Measurements from ENCODE around the gene PCBP1.

PCBP1 gene

DNA sequence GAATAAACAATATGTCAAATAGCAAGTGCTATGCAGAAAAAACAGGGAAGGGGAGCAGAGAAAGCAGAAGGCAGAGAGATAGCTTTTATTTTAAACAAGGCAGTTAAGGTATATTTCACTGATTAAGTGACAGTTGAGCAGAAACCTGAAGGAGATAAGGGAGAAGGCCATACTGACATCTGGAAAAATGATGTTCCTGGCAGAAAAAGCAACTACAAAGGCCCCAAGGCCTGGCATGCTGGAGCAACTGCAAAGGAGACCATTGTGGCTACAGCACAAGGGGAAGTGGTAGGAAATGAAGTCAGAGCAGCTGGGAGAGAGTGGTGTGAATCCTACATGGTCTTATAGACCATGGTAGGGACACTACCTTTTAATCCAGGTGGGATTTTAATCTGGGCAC lies 8.9 kb upstream of the PCBP1 start:
- Histone ChIP-seq H3K4me1 (ENCODE audit: control insufficient read depth in 5 of 5, insufficient read depth in 5 of 5, low read length in 5 of 5) (peaks cover 0 to 15% (median 7%) of the 10 kb centered on the region in 5 donors), H3K9ac (ENCODE audit: low read length in 5 of 5) (peak overlapping the region in 1 of 5 donors; percentile 39), H3K27ac (ENCODE audit: low read depth, low read length) (peak overlapping the region; percentile 4), H3K4me3 (ENCODE audit: low read depth in 1 of 5, low read length in 5 of 5) (no peak overlapping the region), H3K9me3 (ENCODE audit: control insufficient read depth in 5 of 5, low read length in 5 of 5) (no peaks in the 10 kb centered on the region), H3K36me3 (ENCODE audit: control insufficient read depth in 5 of 5, insufficient read depth in 5 of 5, low read length in 5 of 5) (peaks cover 41 to 80% (median 63%) of the 10 kb centered on the region in 5 donors), H3K27me3 (ENCODE audit: control insufficient read depth in 5 of 5, insufficient read depth in 4 of 5, low read length in 5 of 5) (no peaks in the 10 kb centered on the region)

DNA sequence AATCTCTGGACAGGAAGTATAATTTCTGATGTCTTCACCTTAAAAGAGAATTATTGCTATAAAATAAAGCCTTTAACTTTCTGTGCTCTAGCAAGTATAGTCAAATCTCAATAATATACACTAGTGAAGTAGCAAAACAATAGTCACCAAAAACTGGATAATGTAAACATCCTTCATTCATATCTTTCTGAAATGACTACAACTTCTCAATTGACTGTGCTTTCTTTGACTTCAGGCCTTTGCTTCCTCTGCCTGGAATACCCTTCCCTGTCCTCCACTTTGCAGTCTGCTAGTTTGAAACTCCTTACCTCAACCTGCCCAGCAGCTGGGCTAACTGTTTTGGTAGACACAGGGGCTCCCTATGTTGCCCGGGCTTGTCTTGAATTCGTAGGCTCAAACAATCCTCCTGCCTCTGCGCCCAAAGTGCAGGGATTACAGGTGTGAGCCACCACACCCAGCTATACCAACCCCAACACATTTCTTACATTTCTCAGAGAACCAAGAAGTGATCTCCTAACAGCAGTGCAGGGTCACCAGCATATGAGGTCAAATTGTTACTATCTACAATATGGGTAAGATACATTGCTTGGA lies 6.6 kb upstream of the PCBP1 start:
- no peak overlapping the region for H3K27ac ChIP-seq (ENCODE audit: low read depth, low read length)
- no peak overlapping the region for H3K9ac ChIP-seq (ENCODE audit: low read length in 5 of 5)
- peaks cover 44 to 76% (median 58%) of the 10 kb centered on the region in 5 donors for H3K36me3 ChIP-seq (ENCODE audit: control insufficient read depth in 5 of 5, insufficient read depth in 5 of 5, low read length in 5 of 5)
- H3K27me3 ChIP-seq (ENCODE audit: control insufficient read depth in 5 of 5, insufficient read depth in 4 of 5, low read length in 5 of 5) = no peaks in the 10 kb centered on the region
- H3K9me3 ChIP-seq (ENCODE audit: control insufficient read depth in 5 of 5, low read length in 5 of 5) = no peaks in the 10 kb centered on the region
- peaks cover 0 to 38% (median 30%) of the 10 kb centered on the region in 5 donors for H3K4me1 ChIP-seq (ENCODE audit: control insufficient read depth in 5 of 5, insufficient read depth in 5 of 5, low read length in 5 of 5)
- no peak overlapping the region for H3K4me3 ChIP-seq (ENCODE audit: low read depth in 1 of 5, low read length in 5 of 5)

DNA sequence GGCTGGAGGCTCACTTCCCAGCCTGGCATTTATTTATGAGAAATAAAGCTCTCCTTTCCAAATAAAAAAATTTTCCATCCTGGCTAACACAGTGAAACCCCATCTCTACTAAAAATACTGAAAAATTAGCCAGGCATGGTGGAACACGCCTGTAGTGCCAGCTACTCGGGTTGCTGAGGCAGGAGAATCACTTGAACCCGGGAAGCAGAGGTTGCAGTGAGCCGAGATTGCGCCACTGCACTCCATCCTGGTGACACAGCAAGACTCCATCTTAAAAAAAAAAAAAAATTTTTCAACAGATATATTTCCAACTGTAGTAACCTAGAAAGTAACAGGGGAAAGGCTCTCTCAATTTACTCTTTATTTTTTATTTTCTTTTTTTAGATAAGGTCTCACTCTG lies 6.1 kb upstream of the PCBP1 start:
- Histone ChIP-seq H3K4me3 (ENCODE audit: low read depth in 1 of 5, low read length in 5 of 5) (no peak overlapping the region), H3K9ac (ENCODE audit: low read length in 5 of 5) (no peak overlapping the region), H3K4me1 (ENCODE audit: control insufficient read depth in 5 of 5, insufficient read depth in 5 of 5, low read length in 5 of 5) (peaks cover 0 to 44% (median 31%) of the 10 kb centered on the region in 5 donors), H3K27ac (ENCODE audit: low read depth, low read length) (no peak overlapping the region), H3K27me3 (ENCODE audit: control insufficient read depth in 5 of 5, insufficient read depth in 4 of 5, low read length in 5 of 5) (no peaks in the 10 kb centered on the region), H3K36me3 (ENCODE audit: control insufficient read depth in 5 of 5, insufficient read depth in 5 of 5, low read length in 5 of 5) (peaks cover 39 to 71% (median 54%) of the 10 kb centered on the region in 5 donors), H3K9me3 (ENCODE audit: control insufficient read depth in 5 of 5, low read length in 5 of 5) (no peaks in the 10 kb centered on the region)

DNA sequence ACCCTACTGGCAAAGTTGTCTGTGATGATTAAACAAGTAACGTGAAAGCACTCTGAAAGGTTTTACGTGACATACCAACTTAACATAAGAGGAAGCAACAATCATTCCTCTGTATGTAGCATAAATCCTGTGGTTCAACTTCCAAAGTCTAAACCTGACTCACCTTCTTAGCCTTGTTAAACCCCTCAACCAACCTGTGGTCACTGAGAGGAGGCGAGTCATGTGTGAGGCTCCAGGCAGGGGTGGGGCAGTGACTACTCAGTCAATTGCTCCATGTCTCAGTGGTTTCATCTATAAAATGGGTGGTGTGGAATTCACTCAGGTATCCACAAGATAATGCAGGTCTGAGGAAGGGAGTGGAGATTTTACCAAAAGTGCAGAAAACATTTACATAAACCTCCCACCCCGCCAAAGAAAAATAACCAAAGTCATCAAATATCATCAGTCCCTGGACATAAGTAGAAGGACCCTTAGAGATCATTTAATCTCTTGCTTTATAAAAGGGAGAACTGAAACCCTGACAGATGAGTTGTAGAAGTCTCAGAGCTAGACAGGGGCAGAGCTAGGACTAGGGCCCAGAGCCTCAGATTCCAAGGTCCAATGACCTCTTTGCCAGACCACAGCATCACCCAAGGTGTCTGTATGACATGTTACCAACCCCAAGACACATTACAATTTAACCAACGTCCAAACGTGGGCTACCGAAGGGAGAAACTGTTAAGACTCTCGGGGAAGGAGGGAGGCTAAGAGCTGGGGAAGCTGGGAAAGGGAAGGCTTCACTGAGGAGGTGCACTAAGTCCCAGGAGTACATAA lies 3.7 kb upstream of the PCBP1 start:
- Histone ChIP-seq H3K27ac (ENCODE audit: low read depth, low read length) (peak overlapping the region; percentile 100), H3K4me3 (ENCODE audit: low read depth in 1 of 5, low read length in 5 of 5) (no peak overlapping the region), H3K36me3 (ENCODE audit: control insufficient read depth in 5 of 5, insufficient read depth in 5 of 5, low read length in 5 of 5) (peaks cover 27 to 57% (median 43%) of the 10 kb centered on the region in 5 donors)

DNA sequence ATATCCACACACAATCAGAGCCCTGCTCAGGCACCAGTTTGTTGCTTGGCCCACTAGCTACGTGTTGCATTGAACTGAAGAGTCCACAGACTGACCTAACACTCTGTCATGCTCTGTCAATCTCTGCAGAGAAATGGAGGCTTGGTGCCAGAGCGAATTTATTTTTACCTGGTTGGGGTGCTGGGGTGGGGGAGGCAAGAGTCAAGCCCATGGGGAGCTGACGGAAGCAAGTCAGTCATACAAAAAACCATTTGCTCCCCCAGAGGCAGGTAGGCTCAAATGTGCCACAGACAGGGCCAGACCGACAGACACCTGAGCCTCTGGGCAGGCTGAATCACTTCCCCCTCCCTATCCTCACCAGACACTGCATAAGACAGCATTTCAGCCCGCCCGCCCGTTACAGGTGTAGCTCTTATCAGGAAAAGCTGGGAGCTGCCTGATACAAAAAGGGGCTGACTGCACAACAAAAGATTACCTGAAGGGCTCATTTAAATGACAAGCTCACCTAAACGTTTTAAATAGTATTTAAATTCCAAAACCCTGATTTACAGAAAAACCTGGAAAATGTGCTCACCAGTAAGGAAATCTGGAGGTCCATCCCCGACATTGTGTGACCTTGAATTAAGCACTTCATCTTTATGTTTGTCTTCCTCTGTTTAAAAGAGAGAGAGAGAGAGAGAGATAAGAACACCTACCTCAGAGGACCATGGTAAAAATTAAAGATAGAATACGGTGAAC lies 2.1 kb upstream of the PCBP1 start:
- H3K4me3 ChIP-seq (ENCODE audit: low read depth in 1 of 5, low read length in 5 of 5) = peak overlapping the region; percentile 77 to 99 (median 96)
- H3K4me1 ChIP-seq (ENCODE audit: control insufficient read depth in 5 of 5, insufficient read depth in 5 of 5, low read length in 5 of 5) = peaks cover 4 to 57% (median 47%) of the 10 kb centered on the region in 5 donors
- H3K9me3 ChIP-seq (ENCODE audit: control insufficient read depth in 5 of 5, low read length in 5 of 5) = no peaks in the 10 kb centered on the region
- H3K27ac ChIP-seq (ENCODE audit: low read depth, low read length) = peak overlapping the region; percentile 100
- H3K9ac ChIP-seq (ENCODE audit: low read length in 5 of 5) = peak overlapping the region; percentile 96 to 100 (median 100)
- no peaks in the 10 kb centered on the region for H3K27me3 ChIP-seq (ENCODE audit: control insufficient read depth in 5 of 5, insufficient read depth in 4 of 5, low read length in 5 of 5)
- H3K36me3 ChIP-seq (ENCODE audit: control insufficient read depth in 5 of 5, insufficient read depth in 5 of 5, low read length in 5 of 5) = peaks cover 13 to 42% (median 32%) of the 10 kb centered on the region in 5 donors

More for the DNA sequence above, 3.7 kb upstream of the PCBP1 start:
- peaks cover 0 to 46% (median 32%) of the 10 kb centered on the region in 5 donors for H3K4me1 ChIP-seq (ENCODE audit: control insufficient read depth in 5 of 5, insufficient read depth in 5 of 5, low read length in 5 of 5)
- no peaks in the 10 kb centered on the region for H3K9me3 ChIP-seq (ENCODE audit: control insufficient read depth in 5 of 5, low read length in 5 of 5)
- no peaks in the 10 kb centered on the region for H3K27me3 ChIP-seq (ENCODE audit: control insufficient read depth in 5 of 5, insufficient read depth in 4 of 5, low read length in 5 of 5)
- peak overlapping the region in 1 of 5 donors; percentile 8 for H3K9ac ChIP-seq (ENCODE audit: low read length in 5 of 5)

DNA sequence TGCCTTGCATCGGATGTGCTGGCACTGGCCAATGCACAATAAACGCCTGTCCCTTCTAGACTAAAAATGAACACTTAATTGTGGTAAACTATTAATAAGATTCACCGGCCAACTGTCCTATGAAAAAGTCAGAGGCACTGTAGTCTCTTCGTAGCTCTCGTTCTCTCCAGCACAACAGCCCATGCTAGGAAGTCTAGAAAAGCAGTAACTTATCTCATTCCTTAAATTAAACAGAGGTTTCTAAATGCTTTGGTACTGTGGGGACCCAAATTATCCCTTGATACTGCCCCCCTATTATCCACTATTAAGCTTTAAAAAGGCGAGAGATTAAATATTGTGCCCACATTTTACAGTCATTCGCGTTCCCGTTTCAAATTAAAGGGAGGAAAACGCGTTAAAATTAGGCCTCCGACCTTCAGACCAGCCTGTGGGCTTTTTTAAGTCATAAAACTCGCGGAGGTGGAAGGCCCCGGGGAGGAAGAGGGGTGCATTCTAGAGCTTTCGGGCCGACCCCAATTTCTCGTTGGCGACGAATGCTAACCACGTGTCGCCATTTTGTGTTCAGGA lies 1.5 kb upstream of the PCBP1 start:
- H3K27me3 ChIP-seq (ENCODE audit: control insufficient read depth in 5 of 5, insufficient read depth in 4 of 5, low read length in 5 of 5) = no peaks in the 10 kb centered on the region
- H3K4me3 ChIP-seq (ENCODE audit: low read depth in 1 of 5, low read length in 5 of 5) = peak overlapping the region; percentile 77 to 99 (median 96)
- H3K9ac ChIP-seq (ENCODE audit: low read length in 5 of 5) = peak overlapping the region; percentile 96 to 100 (median 100)
- peaks cover 8 to 62% (median 52%) of the 10 kb centered on the region in 5 donors for H3K4me1 ChIP-seq (ENCODE audit: control insufficient read depth in 5 of 5, insufficient read depth in 5 of 5, low read length in 5 of 5)
- H3K9me3 ChIP-seq (ENCODE audit: control insufficient read depth in 5 of 5, low read length in 5 of 5) = no peaks in the 10 kb centered on the region
- peak overlapping the region; percentile 100 for H3K27ac ChIP-seq (ENCODE audit: low read depth, low read length)
- H3K36me3 ChIP-seq (ENCODE audit: control insufficient read depth in 5 of 5, insufficient read depth in 5 of 5, low read length in 5 of 5) = peaks cover 10 to 36% (median 27%) of the 10 kb centered on the region in 5 donors

DNA sequence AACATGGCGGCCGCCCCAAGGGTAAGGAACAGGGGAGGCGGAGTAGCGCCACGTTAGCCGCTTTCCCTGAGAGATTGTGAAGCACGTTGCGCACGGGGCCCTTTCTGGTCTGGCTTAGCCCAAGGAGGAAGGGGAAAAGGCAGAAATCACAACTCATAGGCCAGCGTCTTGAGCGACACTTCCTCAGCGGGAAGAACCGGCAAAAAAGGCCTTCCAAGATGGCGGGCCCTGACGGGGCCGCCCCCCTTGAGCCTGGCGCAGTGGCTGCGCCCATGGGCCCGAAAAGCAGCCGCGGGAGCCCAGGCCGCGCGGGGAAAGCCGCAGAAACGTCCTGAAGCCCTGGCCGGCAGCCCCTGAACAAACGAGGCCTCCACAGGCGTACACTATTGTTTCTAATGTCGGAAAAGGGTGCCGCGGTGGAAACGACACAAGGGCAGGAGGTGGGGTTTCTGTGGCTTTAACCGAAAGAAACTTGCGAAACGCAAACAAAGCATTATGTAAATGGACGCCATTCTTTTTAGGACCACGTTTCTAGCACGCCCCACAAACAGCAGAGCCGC lies 919 bp upstream of the PCBP1 start:
- peak overlapping the region; percentile 100 for H3K27ac ChIP-seq (ENCODE audit: low read depth, low read length)

DNA sequence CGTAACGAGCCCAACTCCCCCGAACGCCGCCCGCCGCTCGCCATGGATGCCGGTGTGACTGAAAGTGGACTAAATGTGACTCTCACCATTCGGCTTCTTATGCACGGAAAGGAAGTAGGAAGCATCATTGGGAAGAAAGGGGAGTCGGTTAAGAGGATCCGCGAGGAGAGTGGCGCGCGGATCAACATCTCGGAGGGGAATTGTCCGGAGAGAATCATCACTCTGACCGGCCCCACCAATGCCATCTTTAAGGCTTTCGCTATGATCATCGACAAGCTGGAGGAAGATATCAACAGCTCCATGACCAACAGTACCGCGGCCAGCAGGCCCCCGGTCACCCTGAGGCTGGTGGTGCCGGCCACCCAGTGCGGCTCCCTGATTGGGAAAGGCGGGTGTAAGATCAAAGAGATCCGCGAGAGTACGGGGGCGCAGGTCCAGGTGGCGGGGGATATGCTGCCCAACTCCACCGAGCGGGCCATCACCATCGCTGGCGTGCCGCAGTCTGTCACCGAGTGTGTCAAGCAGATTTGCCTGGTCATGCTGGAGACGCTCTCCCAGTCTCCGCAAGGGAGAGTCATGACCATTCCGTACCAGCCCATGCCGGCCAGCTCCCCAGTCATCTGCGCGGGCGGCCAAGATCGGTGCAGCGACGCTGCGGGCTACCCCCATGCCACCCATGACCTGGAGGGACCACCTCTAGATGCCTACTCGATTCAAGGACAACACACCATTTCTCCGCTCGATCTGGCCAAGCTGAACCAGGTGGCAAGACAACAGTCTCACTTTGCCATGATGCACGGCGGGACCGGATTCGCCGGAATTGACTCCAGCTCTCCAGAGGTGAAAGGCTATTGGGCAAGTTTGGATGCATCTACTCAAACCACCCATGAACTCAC lies 673 bp downstream of the PCBP1 start:
- Histone ChIP-seq H3K36me3 (ENCODE audit: control insufficient read depth in 5 of 5, insufficient read depth in 5 of 5, low read length in 5 of 5) (peaks cover 7 to 18% (median 12%) of the 10 kb centered on the region in 5 donors), H3K27me3 (ENCODE audit: control insufficient read depth in 5 of 5, insufficient read depth in 4 of 5, low read length in 5 of 5) (no peaks in the 10 kb centered on the region), H3K4me3 (ENCODE audit: low read depth in 1 of 5, low read length in 5 of 5) (peak overlapping the region; percentile 97 to 99 (median 99)), H3K4me1 (ENCODE audit: control insufficient read depth in 5 of 5, insufficient read depth in 5 of 5, low read length in 5 of 5) (peaks cover 8 to 68% (median 52%) of the 10 kb centered on the region in 5 donors), H3K27ac (ENCODE audit: low read depth, low read length) (peak overlapping the region; percentile 100), H3K9ac (ENCODE audit: low read length in 5 of 5) (peak overlapping the region; percentile 99 to 100 (median 99)), H3K9me3 (ENCODE audit: control insufficient read depth in 5 of 5, low read length in 5 of 5) (no peaks in the 10 kb centered on the region)

More for the DNA sequence above, 919 bp upstream of the PCBP1 start:
- Histone ChIP-seq H3K36me3 (ENCODE audit: control insufficient read depth in 5 of 5, insufficient read depth in 5 of 5, low read length in 5 of 5) (peaks cover 10 to 31% (median 24%) of the 10 kb centered on the region in 5 donors), H3K27me3 (ENCODE audit: control insufficient read depth in 5 of 5, insufficient read depth in 4 of 5, low read length in 5 of 5) (no peaks in the 10 kb centered on the region), H3K4me3 (ENCODE audit: low read depth in 1 of 5, low read length in 5 of 5) (peak overlapping the region; percentile 77 to 99 (median 96)), H3K9me3 (ENCODE audit: control insufficient read depth in 5 of 5, low read length in 5 of 5) (no peaks in the 10 kb centered on the region), H3K9ac (ENCODE audit: low read length in 5 of 5) (peak overlapping the region; percentile 96 to 100 (median 100)), H3K4me1 (ENCODE audit: control insufficient read depth in 5 of 5, insufficient read depth in 5 of 5, low read length in 5 of 5) (peaks cover 8 to 67% (median 52%) of the 10 kb centered on the region in 5 donors)
